GM21619 (cell line): Measurements from ENCODE around the gene CSF2RB.

Experiments used
- ATAC-seq: cut with Tn5 transposase; IDR thresholded peaks from one replicate; pipeline ENCODE4 v1.9.1; 2021; ENCODE audit not compliant: unreplicated experiment

The CSF2RB gene

GRCh38 chr22:36918586-36919284, 5.3 kb downstream of the CSF2RB start:
- no peak for ATAC-seq

- ATAC-seq: no peak
These were observed 8.1 kb downstream of the CSF2RB start for GRCh38 chr22:36921309-36922104.

- ATAC-seq: no peak
These were observed 8.7 kb downstream of the CSF2RB start for GRCh38 chr22:36922105-36922608.

- no peak for ATAC-seq
These were observed 9.3 kb downstream of the CSF2RB start for GRCh38 chr22:36922711-36923110.

- ATAC-seq: no peak
These were observed 9.8 kb downstream of the CSF2RB start for GRCh38 chr22:36923131-36923788.

GRCh38 chr22:36924151-36924698, 10.8 kb downstream of the CSF2RB start:
- ATAC-seq: no peak

GRCh38 chr22:36925388-36926290, 12.2 kb downstream of the CSF2RB start:
- no peak for ATAC-seq

- ATAC-seq: no peak
These were observed 12.9 kb downstream of the CSF2RB start for GRCh38 chr22:36926309-36926708.

- ATAC-seq: no peak
These were observed 13.4 kb downstream of the CSF2RB start for GRCh38 chr22:36926721-36927435.

- no peak for ATAC-seq
These were observed 14.2 kb downstream of the CSF2RB start for GRCh38 chr22:36927671-36928070.

- no peak for ATAC-seq
These were observed 14.8 kb downstream of the CSF2RB start for GRCh38 chr22:36928196-36928595.

GRCh38 chr22:36928786-36929535, 15.5 kb downstream of the CSF2RB start:
- ATAC-seq: no peak

- ATAC-seq: no peak
These were observed 16.2 kb downstream of the CSF2RB start for GRCh38 chr22:36929621-36930020.

GRCh38 chr22:36930041-36930935, 16.9 kb downstream of the CSF2RB start:
- ATAC-seq: no peak

GRCh38 chr22:36931446-36931845, 18.0 kb downstream of the CSF2RB start:
- no peak for ATAC-seq

GRCh38 chr22:36933629-36934417, 20.4 kb downstream of the CSF2RB start:
- no peak for ATAC-seq
